Heart right ventricle (tissue), 16 donors: ENCODE measurements around the gene MTCL1. TPM values are rescaled to one million over a fixed set of nuclear protein-coding genes. Genes with fewer than 3 reads are reported as not detected.

Source experiments
- ATAC-seq, 8 donors: fragments of 200-7000 bp; cut with Tn5 transposase; one replicate each; pipeline ENCODE4 v1.9.1; 2020; ENCODE audit warnings: mild to moderate bottlenecking in 8 of 8, moderate library complexity in 8 of 8, moderate number of reproducible peaks in 1 of 8
- DNase-seq, 2 donors: peaks; one replicate each; pipeline ENCODE4 v3.0.0-alpha.2; 2020
- H3K27ac ChIP-seq, 10 donors: fragments of 200-600 bp; sonication (generic) in 2 of 10; one replicate each; pipeline versions ENCODE4 v1.5.0 to v1.8.0; 2020 to 2022; ENCODE audit warnings: mild to moderate bottlenecking in 3 of 10
- H3K27me3 ChIP-seq, 7 donors: fragments of 200-600 bp; one replicate each; pipeline ENCODE4 v1.8.0; 2021 to 2022; ENCODE audit warnings: mild to moderate bottlenecking in 2 of 7
- H3K36me3 ChIP-seq, 9 donors: fragments of 200-600 bp; sonication (generic) in 1 of 9; one replicate each; pipeline versions ENCODE4 v1.5.0 to v1.8.0; 2020 to 2022; ENCODE audit warnings: mild to moderate bottlenecking in 2 of 9
- H3K4me1 ChIP-seq, 9 donors: fragments of 200-600 bp; sonication (generic) in 1 of 9; one replicate each; pipeline versions ENCODE4 v1.5.0 to v1.8.0; 2020 to 2022; ENCODE audit warnings: mild to moderate bottlenecking in 4 of 9
- H3K4me3 ChIP-seq, 10 donors: fragments of 200-600 bp; sonication (generic) in 2 of 10; one replicate each; pipeline versions ENCODE4 v1.5.0 to v1.8.0; 2020 to 2022; ENCODE audit warnings: mild to moderate bottlenecking in 7 of 10, moderate library complexity in 2 of 10
- H3K9me3 ChIP-seq, 11 donors: fragments of 200-600 bp in 10 of 11; sonication (generic) in 2 of 11; one replicate each; pipeline versions ENCODE4 v1.5.0 to v1.8.0; 2013 to 2022; ENCODE audit warnings: mild to moderate bottlenecking in 2 of 11, control low read depth in 1 of 11, moderate library complexity in 1 of 11
- WGBS, 2 donors: extraction: QIAGEN DNeasy Blood & Tissue Kit; methylation state at CpG; one replicate each; pipeline ENCODE4 v1.1.7; 2013; ENCODE audit warnings: inconsistent platforms in 1 of 2; 5-methylcytosine and 5-hydroxymethylcytosine counted together
- intact Hi-C, 10 donors: fragments of 100-400 bp; cut with DNase I; formaldehyde crosslinking; loops; one replicate each; pipeline versions ENCODE4 v1.11.1 to v1.14.2; 2022
- polyA plus RNA-seq, 2 donors: library from polyadenylated mRNA; stranded (reverse); fragments of 200-250 nt; gene quantifications; one replicate each; pipeline ENCODE4 v1.2.3, GENCODE V29; 2013
- total RNA-seq, 10 donors: library from RNA; stranded (reverse); fragmentation: NEBNext Ultra II Directional in 3 of 10; extraction: Animal tissue kit (Norgen Biotek cat#: 25700) in 3 of 10; gene quantifications; one replicate each; pipeline versions ENCODE4 v1.2.1 to v1.2.4, GENCODE V29; 2021 to 2023
- TF ChIP-seq, protein P1 (sequence below), 9 donors: fragments of 200-600 bp; sonication (generic) in 2 of 9; IDR thresholded peaks; one replicate each; pipeline versions ENCODE4 v1.5.0 to v1.8.0; 2021 to 2022; ENCODE audit warnings: antibody characterized with exemption in 9 of 9, mild to moderate bottlenecking in 5 of 9, moderate library complexity in 1 of 9
- donor health status: Arrhythmogenic right ventricular cardiomyopathy.
- donor health status: ischemic (EF 13 %, LVEDD 7.1; RV severe dilation, severe dysfunction).
- donor health status: healthy with polysubstance abuse.
- donor health status: DM: no; HTN: yes; CAD: no.
- donor health status: DM: no; HTN: no; CAD: no.
- donor health status: ischemic (EF 25% LVEDD 6.9; RV normal size, moderate dysfunction).
- donor health status: ischemic (EF 25% LVEDD 5.7; RV mildly dilated, moderate dysfunction).
- donor health status: healthy.
- donor health status: DM: yes; HTN: yes; CAD: no.
- donor health status: Ischemic cardiomyopathy.
- donor health status: ischemic (EF 35%, LVEDD 5.7; RV mildly dilated, moderate dysfunction).
- donor health status: nonischemic (EF 11% LVEDD 7.7; RV severe dilation, severe dysfunction).
- donor health status: DM: yes; HTN: yes; CAD: no.
- donor health status: PGD.
- donor health status: ischemic (EF 29% LVEDD 5.4; RV normal size, mild dysfunction).
- donor health status: nonischemic (EF 23%, LVEDD 6.1; RV moderate dilation, normal function).

The MTCL1 gene
- total and polyA plus RNA-seq, 12 donors = 1.9 to 17.2 (median 8.8) TPM

DNA sequence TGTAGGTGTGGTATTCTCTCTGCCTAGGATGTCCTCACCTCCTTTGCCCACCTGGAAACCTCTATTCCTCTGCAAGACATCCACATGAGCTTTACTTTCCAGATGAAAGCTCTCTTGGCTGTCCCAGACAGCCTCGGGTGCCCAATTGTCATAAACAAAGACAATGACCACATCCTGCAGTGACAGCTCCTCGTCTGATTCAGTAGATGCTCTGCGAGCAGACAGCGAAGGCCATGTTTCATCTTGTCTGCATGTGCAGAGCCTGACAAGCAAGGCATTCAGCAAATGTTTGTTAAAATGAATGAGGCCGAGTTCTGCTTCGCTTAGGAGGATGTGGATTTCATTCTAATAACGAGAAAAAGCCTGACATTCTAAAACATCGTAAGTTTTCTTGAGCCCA lies 150.9 kb downstream of the MTCL1 start:
- Histone ChIP-seq H3K27me3 (peaks cover 0 to 5% (median 0%) of the 10 kb centered on the region in 7 donors), H3K4me1 (no peaks in the 10 kb centered on the region), H3K9me3 (no peaks in the 10 kb centered on the region), H3K27ac (no peak overlapping the region), H3K36me3 (no peaks in the 10 kb centered on the region), H3K4me3 (no peak overlapping the region)
- DNase-seq (no peak), ATAC-seq (no peak)
- intact Hi-C loops = no loop called here
- TF ChIP-seq, protein P1, sequence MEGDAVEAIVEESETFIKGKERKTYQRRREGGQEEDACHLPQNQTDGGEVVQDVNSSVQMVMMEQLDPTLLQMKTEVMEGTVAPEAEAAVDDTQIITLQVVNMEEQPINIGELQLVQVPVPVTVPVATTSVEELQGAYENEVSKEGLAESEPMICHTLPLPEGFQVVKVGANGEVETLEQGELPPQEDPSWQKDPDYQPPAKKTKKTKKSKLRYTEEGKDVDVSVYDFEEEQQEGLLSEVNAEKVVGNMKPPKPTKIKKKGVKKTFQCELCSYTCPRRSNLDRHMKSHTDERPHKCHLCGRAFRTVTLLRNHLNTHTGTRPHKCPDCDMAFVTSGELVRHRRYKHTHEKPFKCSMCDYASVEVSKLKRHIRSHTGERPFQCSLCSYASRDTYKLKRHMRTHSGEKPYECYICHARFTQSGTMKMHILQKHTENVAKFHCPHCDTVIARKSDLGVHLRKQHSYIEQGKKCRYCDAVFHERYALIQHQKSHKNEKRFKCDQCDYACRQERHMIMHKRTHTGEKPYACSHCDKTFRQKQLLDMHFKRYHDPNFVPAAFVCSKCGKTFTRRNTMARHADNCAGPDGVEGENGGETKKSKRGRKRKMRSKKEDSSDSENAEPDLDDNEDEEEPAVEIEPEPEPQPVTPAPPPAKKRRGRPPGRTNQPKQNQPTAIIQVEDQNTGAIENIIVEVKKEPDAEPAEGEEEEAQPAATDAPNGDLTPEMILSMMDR (IDR thresholded peaks at IDR 0.05) = no peak
- WGBS, 2 donors = 83 to 84% methylated on average over 8 of the region's 8 CpGs

DNA sequence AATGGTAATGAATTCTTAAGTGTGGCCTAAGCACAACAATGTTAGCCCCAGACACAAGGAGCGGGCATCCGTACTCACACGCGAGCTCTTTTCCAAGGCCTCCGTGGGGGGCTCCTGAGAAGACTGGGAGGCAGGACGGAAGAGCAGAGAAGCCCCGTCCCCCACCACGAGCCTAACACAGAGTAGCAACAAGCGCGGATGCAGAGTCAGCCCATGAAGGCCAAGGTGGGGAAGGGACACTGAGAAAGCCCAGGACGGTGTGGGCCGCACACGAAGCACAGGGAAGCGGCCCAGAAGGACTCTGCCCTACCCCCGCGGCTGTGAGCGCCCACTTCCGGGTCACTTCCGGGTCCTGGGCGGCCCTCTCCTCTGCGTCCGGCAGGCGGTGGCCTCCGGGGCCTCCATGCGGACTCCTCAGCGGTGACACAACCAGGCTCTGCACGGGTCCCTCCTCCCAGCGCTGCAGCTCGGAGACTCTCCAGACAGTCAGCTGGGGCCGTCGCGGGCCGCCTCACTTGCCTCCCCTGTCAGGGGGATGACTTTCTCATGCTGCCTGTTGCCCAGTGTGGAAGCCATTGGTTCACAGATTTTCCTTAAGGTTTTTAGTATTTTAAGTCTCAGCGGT lies 151.5 kb downstream of the MTCL1 start:
- Histone ChIP-seq H3K36me3 (no peaks in the 10 kb centered on the region), H3K4me1 (no peaks in the 10 kb centered on the region), H3K4me3 (no peak overlapping the region), H3K27ac (no peak overlapping the region), H3K27me3 (peaks cover 0 to 5% (median 0%) of the 10 kb centered on the region in 7 donors), H3K9me3 (no peaks in the 10 kb centered on the region)
- DNase-seq (no peak), ATAC-seq (peak in 1 of 8 donors; percentile 30)
- 83 to 92% methylated on average over 34 of the region's 34 CpGs for WGBS, 2 donors
- intact Hi-C loops = no loop called here
- TF ChIP-seq, protein P1 (IDR thresholded peaks at IDR 0.05) = no peak

DNA sequence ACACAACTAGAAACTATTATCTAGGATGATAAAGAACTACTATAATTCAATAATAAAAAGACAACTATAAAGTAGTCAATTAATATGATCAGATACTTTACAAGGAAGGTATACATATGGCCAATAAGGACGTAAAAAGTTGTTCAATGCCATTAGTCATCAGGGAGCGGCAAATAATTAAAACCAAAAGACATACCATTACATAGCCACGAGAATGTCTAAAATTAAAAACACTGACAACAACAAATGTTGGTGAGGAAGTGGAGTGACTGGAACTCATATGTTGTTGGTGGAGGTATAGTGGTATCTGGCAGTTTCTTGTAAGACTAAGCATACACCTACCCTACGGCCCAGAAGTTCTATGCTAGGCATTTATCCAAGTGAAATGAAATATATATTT lies 152.4 kb downstream of the MTCL1 start:
- WGBS, 2 donors = 90 to 92% methylated on average over 4 of the region's 4 CpGs
- H3K4me3 ChIP-seq = no peak overlapping the region
- TF ChIP-seq, protein P1 (IDR thresholded peaks at IDR 0.05) = no peak
- intact Hi-C loops = no loop called here
- H3K9me3 ChIP-seq = no peaks in the 10 kb centered on the region
- no peak for DNase-seq
- ATAC-seq = no peak
- H3K27ac ChIP-seq = no peak overlapping the region
- H3K4me1 ChIP-seq = no peaks in the 10 kb centered on the region
- peaks cover 0 to 5% (median 0%) of the 10 kb centered on the region in 7 donors for H3K27me3 ChIP-seq
- H3K36me3 ChIP-seq = no peaks in the 10 kb centered on the region

DNA sequence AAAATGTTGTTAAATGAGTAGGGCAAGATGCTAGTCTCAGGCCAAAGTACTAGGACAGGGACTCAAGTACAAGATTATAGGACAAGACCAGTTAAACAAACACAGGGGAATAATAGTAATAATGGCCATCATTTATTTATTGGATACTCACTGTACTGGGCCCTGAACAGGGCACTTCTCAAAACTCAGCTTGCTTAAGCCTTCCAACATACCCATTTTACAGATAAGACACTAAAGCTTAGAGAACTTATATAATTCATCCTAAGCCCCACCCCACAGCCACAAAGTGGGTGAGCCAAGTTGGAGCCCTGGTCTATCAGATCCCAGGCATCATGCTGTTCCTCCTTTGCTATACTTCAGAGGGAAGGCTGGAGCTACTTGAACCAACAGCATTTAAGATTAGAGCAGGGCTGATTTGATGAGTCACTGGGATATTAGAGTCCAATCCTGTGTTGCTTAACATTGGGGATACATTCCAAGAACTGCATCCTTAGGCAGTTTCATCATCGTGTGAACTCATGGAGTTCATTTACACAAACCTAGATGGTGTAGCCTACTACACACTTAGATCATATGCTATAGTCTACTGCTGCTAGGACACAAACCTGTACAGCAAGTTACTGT lies 153.6 kb downstream of the MTCL1 start:
- DNase-seq = no peak
- Histone ChIP-seq H3K4me1 (no peaks in the 10 kb centered on the region), H3K27me3 (peaks cover 0 to 4% (median 0%) of the 10 kb centered on the region in 7 donors), H3K9me3 (no peaks in the 10 kb centered on the region), H3K36me3 (no peaks in the 10 kb centered on the region), H3K27ac (no peak overlapping the region), H3K4me3 (no peak overlapping the region)
- ATAC-seq = peak in 2 of 8 donors; percentile 38 to 82
- intact Hi-C loops = no loop called here
- TF ChIP-seq, protein P1 (IDR thresholded peaks at IDR 0.05) = no peak
- 47 to 59% methylated on average over 1 of the region's 1 CpG for WGBS, 2 donors
